DND-41 (cell line): ENCODE results near the gene ATP6V0C.

ENCODE experiments used
- CTCF ChIP-seq: IDR thresholded peaks from 2 replicates; pipeline ENCODE4 v1.5.1; 2012; ENCODE audit warnings: borderline replicate concordance, low read length, moderate library complexity, mild to moderate bottlenecking; ENCODE audit not compliant: poor library complexity, severe bottlenecking; ENCODE audit errors: extremely low read depth
- EZH2 ChIP-seq: IDR thresholded peaks from 3 replicates; pipeline ENCODE4 v1.6.1; 2012; ENCODE audit warnings: borderline replicate concordance, low read depth, mild to moderate bottlenecking, moderate library complexity, low read length, inconsistent platforms; ENCODE audit not compliant: severe bottlenecking

DNA sequence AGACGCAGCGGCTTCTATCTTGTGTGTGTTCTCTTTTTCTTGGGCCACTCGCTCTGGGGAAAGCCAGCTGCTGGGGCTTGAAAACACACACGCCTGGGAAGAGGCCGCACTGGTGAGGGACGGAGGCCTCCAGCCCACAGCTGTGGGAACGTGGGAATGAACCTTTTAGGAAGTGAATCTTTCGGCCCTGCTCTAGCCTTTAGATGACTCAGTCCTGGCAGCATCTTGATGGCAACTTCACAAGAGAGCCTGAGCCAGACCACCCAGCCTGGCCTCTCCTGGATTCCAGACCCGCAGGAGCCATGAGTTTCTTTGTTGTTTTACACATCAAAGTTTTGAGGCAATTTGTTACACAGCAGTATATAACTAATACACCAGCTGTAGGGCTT is 21.9 kb downstream of the ATP6V0C start:
- TF ChIP-seq CTCF, result no peak
- no peak for TF ChIP-seq EZH2
